GM18499 (cell line): Measurements from ENCODE around the gene PDIA4.
"Not testable (repeated sequence)": the region's sequence is repeated elsewhere in the genome, so short reads cannot be mapped to it uniquely, and the experiment has no call there.

Experiments
- ATAC-seq: cut with Tn5 transposase; IDR thresholded peaks from one replicate; pipeline ENCODE4 v1.9.1; 2021; ENCODE audit warnings: moderate number of reproducible peaks; ENCODE audit not compliant: insufficient read depth, unreplicated experiment

PDIA4 gene

GRCh38 chr7:149004405-149005370, 23.6 kb downstream of the PDIA4 start:
- no peak for ATAC-seq

GRCh38 chr7:149003560-149004305, 24.6 kb downstream of the PDIA4 start:
- no peak for ATAC-seq

GRCh38 chr7:149003018-149003417, 25.3 kb downstream of the PDIA4 start:
- ATAC-seq: no peak

- no peak for ATAC-seq
Observed at GRCh38 chr7:149002604-149003003, 25.7 kb downstream of the PDIA4 start.

- no peak for ATAC-seq
Observed at GRCh38 chr7:149001427-149002068, 26.8 kb downstream of the PDIA4 start.

GRCh38 chr7:149000961-149001360, 27.3 kb downstream of the PDIA4 start:
- no peak for ATAC-seq

- no peak for ATAC-seq
Observed at GRCh38 chr7:148999192-148999591, 29.1 kb downstream of the PDIA4 start.

- no peak for ATAC-seq
Observed at GRCh38 chr7:148997497-148997896, 30.8 kb downstream of the PDIA4 start.

GRCh38 chr7:148994576-148994975, 33.7 kb downstream of the PDIA4 start:
- ATAC-seq: no peak

GRCh38 chr7:148993193-148993592, 35.1 kb downstream of the PDIA4 start:
- ATAC-seq: no peak

GRCh38 chr7:148991536-148991935, 36.8 kb downstream of the PDIA4 start:
- ATAC-seq: no peak

GRCh38 chr7:148987751-148988512, 40.4 kb downstream of the PDIA4 start:
- no peak for ATAC-seq

- ATAC-seq: peak; percentile 67
Observed at GRCh38 chr7:148987010-148987750, 41.1 kb downstream of the PDIA4 start.

GRCh38 chr7:148986742-148987009, 41.6 kb downstream of the PDIA4 start:
- no peak for ATAC-seq

- peak; percentile 32 for ATAC-seq
Observed at GRCh38 chr7:148983200-148984146, 44.8 kb downstream of the PDIA4 start.

- no peak for ATAC-seq
Observed at GRCh38 chr7:148982654-148983199, 45.6 kb downstream of the PDIA4 start.

GRCh38 chr7:148979827-148980226, 48.5 kb downstream of the PDIA4 start:
- no peak for ATAC-seq

GRCh38 chr7:148979072-148979471, 49.2 kb downstream of the PDIA4 start:
- not testable (repeated sequence) for ATAC-seq
